PC-3 (cell line): ENCODE data around the gene CACNA1D. TPM values are rescaled to one million over a fixed set of nuclear protein-coding genes. Genes with fewer than 3 reads are reported as not detected.

Experiments
- ATAC-seq: fragments of 200-7000 bp; cut with Tn5 transposase; 2 replicates; pipeline ENCODE4 v1.9.1; 2020; ENCODE audit warnings: mild to moderate bottlenecking, moderate library complexity
- BruUV-seq: library from RNA; stranded (reverse); fragments of 400-500 nt; replicated peaks from 2 replicates; lab custom pipeline; 2021; lab: Mats Ljungman, UMichigan
- CTCF ChIA-PET: fragments of 300-600 bp; sonication (Branson Sonifier 250); formaldehyde crosslinking; loops from one replicate; lab custom pipeline; 2022; ENCODE audit warnings: antibody characterized with exemption; lab: Charles Lee
- POLR2A ChIA-PET: fragments of 300-600 bp; sonication (Branson Sonifier 250); formaldehyde crosslinking; loops from one replicate; lab custom pipeline; 2022; ENCODE audit warnings: antibody characterized with exemption; ENCODE audit not compliant: unreplicated experiment; lab: Charles Lee
- DNase-seq: peaks from one replicate; pipeline ENCODE4 v3.0.0-alpha.2; 2015
- H2AFZ ChIP-seq: fragments of 300-600 bp; sonication (generic); 2 replicates; pipeline ENCODE4 v1.6.0; 2016; ENCODE audit warnings: antibody characterized with exemption, low read length
- H3F3A ChIP-seq: fragments of 300-600 bp; sonication (generic); one replicate; pipeline ENCODE4 v1.6.0; 2017; ENCODE audit warnings: antibody characterized with exemption, low read length, control low read depth, mild to moderate bottlenecking; ENCODE audit not compliant: unreplicated experiment
- H3K27ac ChIP-seq: fragments of 300-600 bp; sonication (generic); 2 replicates; pipeline ENCODE4 v1.5.1; 2016; ENCODE audit warnings: mild to moderate bottlenecking, low read length
- H3K27me3 ChIP-seq: fragments of 300-600 bp; sonication (generic); 2 replicates; pipeline ENCODE4 v1.6.1; 2016; ENCODE audit warnings: low read length, mixed read lengths
- H3K36me3 ChIP-seq: fragments of 300-600 bp; sonication (generic); 2 replicates; pipeline ENCODE4 v1.6.1; 2016; ENCODE audit warnings: low read depth, mixed run types, low read length, mixed read lengths
- H3K4me1 ChIP-seq: fragments of 300-600 bp; sonication (generic); 2 replicates; pipeline ENCODE4 v1.5.1; 2016; ENCODE audit warnings: low read length; ENCODE audit not compliant: insufficient read depth
- H3K4me2 ChIP-seq: fragments of 300-600 bp; sonication (generic); 2 replicates; pipeline ENCODE4 v1.6.0; 2016; ENCODE audit warnings: low read length
- H3K4me3 ChIP-seq: fragments of 300-600 bp; sonication (generic); 2 replicates; pipeline ENCODE4 v1.5.1; 2016; ENCODE audit warnings: mild to moderate bottlenecking, low read length, mixed read lengths
- H3K79me2 ChIP-seq: fragments of 300-600 bp; sonication (generic); 2 replicates; pipeline ENCODE4 v1.6.1; 2017; ENCODE audit warnings: low read length, mixed read lengths
- H3K9ac ChIP-seq: fragments of 300-600 bp; sonication (generic); 2 replicates; pipeline ENCODE4 v1.6.0; 2016; ENCODE audit warnings: mild to moderate bottlenecking, low read length
- H3K9me2 ChIP-seq: fragments of 300-600 bp; sonication (generic); replicated peaks from 2 replicates; pipeline ENCODE4 v1.6.1; 2016; ENCODE audit warnings: mixed run types, low read length, mixed read lengths
- H3K9me3 ChIP-seq: fragments of 300-600 bp; sonication (generic); 2 replicates; pipeline ENCODE4 v1.6.1; 2016; ENCODE audit warnings: low read length, mixed read lengths
- H4K20me1 ChIP-seq: fragments of 300-600 bp; sonication (generic); 2 replicates; pipeline ENCODE4 v1.6.1; 2016; ENCODE audit warnings: low read length, mixed read lengths
- CTCF ChIP-seq: fragments of 300-600 bp; sonication (generic); conservative IDR thresholded peaks from 2 replicates; pipeline ENCODE4 v1.5.1; 2017; ENCODE audit warnings: antibody characterized with exemption, low read depth, mild to moderate bottlenecking, low read length
- EZH2 ChIP-seq: fragments of 300-600 bp; sonication (generic); IDR thresholded peaks from one replicate; pipeline ENCODE4 v1.6.1; 2017; ENCODE audit warnings: antibody characterized with exemption, mild to moderate bottlenecking, low read length; ENCODE audit not compliant: unreplicated experiment
- EZH2phosphoT487 ChIP-seq: fragments of 300-600 bp; sonication (generic); IDR thresholded peaks from 2 replicates; pipeline ENCODE4 v1.6.1; 2018; ENCODE audit warnings: mild to moderate bottlenecking, antibody characterized with exemption, low read length, borderline replicate concordance
- intact Hi-C: fragments of 100-400 bp; cut with micrococcal nuclease; formaldehyde crosslinking; loops from 2 replicates; pipeline ENCODE4 v1.9.0; 2023
- total RNA-seq: library from RNA; depleted of rRNA; stranded (reverse); fragments of >200 nt; gene quantifications from 2 replicates; pipeline ENCODE4 v1.2.3, GENCODE V29; 2014

The CACNA1D gene
- total RNA-seq, 1 experiment from 2014 or later = not detected

GRCh38 chr3:53523346-53523745, 28.9 kb downstream of the CACNA1D start:
- no peaks in the 10 kb centered on the region for H3K36me3 ChIP-seq

GRCh38 chr3:53524566-53524965, 30.2 kb downstream of the CACNA1D start:
- intact Hi-C loops = no loop called here
- BruUV-seq = no TSS peak
- H3F3A ChIP-seq = no peaks in the 10 kb centered on the region
- H3K27ac ChIP-seq = no peak overlapping the region
- CTCF ChIA-PET = no interaction called here
- H2AFZ ChIP-seq = no peak overlapping the region
- H4K20me1 ChIP-seq = no peaks in the 10 kb centered on the region
- H3K4me1 ChIP-seq = no peaks in the 10 kb centered on the region
- H3K9me2 ChIP-seq = no peaks in the 10 kb centered on the region
- POLR2A ChIA-PET = no interaction called here
- no peak overlapping the region for H3K4me2 ChIP-seq
- peaks cover 51% of the 10 kb centered on the region for H3K27me3 ChIP-seq
- H3K4me3 ChIP-seq = no peak overlapping the region
- no peak for ATAC-seq
- no peak for DNase-seq
- no peaks in the 10 kb centered on the region for H3K36me3 ChIP-seq
- TF ChIP-seq CTCF = no peak
- no peak for TF ChIP-seq EZH2
- no peak for TF ChIP-seq EZH2phosphoT487
- H3K9me3 ChIP-seq = no peaks in the 10 kb centered on the region
- no peaks in the 10 kb centered on the region for H3K79me2 ChIP-seq
- no peak overlapping the region for H3K9ac ChIP-seq

More at GRCh38 chr3:53523346-53523745, 28.9 kb downstream of the CACNA1D start:
- Histone ChIP-seq H3K9me3 (no peaks in the 10 kb centered on the region), H3K9me2 (no peaks in the 10 kb centered on the region), H3K9ac (no peak overlapping the region), H3F3A (no peaks in the 10 kb centered on the region), H3K27me3 (peaks cover 51% of the 10 kb centered on the region), H4K20me1 (no peaks in the 10 kb centered on the region), H3K4me2 (no peak overlapping the region), H2AFZ (no peak overlapping the region), H3K79me2 (no peaks in the 10 kb centered on the region), H3K4me1 (peaks cover 9% of the 10 kb centered on the region), H3K27ac (no peak overlapping the region), H3K4me3 (no peak overlapping the region)
- no TSS peak for BruUV-seq
- ChIA-PET CTCF (no interaction called here), POLR2A (no interaction called here)
- intact Hi-C loops = no loop called here
- ATAC-seq = no peak
- TF ChIP-seq EZH2phosphoT487 (no peak), CTCF (no peak), EZH2 (no peak)
- no peak for DNase-seq

- H3K4me1 ChIP-seq = no peaks in the 10 kb centered on the region
- no TSS peak for BruUV-seq
- H3F3A ChIP-seq = no peaks in the 10 kb centered on the region
- no peaks in the 10 kb centered on the region for H3K36me3 ChIP-seq
- H3K27ac ChIP-seq = no peak overlapping the region
- ATAC-seq = no peak
- no peak for TF ChIP-seq EZH2phosphoT487
- TF ChIP-seq CTCF = no peak
- no peak for TF ChIP-seq EZH2
- POLR2A ChIA-PET = interaction anchor here (0.7 kb wide), 1 partner anchor 468 kb away, joined by 6 read pairs; no protein-coding TSS in a partner anchor
- H2AFZ ChIP-seq = no peak overlapping the region
- H3K27me3 ChIP-seq = peaks cover 58% of the 10 kb centered on the region
- no peak for DNase-seq
- CTCF ChIA-PET = no interaction called here
- H3K9ac ChIP-seq = no peak overlapping the region
- H3K4me3 ChIP-seq = no peak overlapping the region
- no peaks in the 10 kb centered on the region for H3K9me2 ChIP-seq
- intact Hi-C loops = no loop called here
- no peaks in the 10 kb centered on the region for H3K79me2 ChIP-seq
- no peaks in the 10 kb centered on the region for H3K9me3 ChIP-seq
- no peaks in the 10 kb centered on the region for H4K20me1 ChIP-seq
- no peak overlapping the region for H3K4me2 ChIP-seq
These were observed 31.6 kb downstream of the CACNA1D start for GRCh38 chr3:53525765-53526703.
